ENCODE data around the gene INF2. TPM values are rescaled to one million over a fixed set of nuclear protein-coding genes. Genes with fewer than 3 reads are reported as not detected.

The INF2 gene
- polyA plus RNA-seq, 1 donor (not counting 4 experiments of a cell fraction or from before 2014, with no cell fraction given) = 22.6 TPM

DNA sequence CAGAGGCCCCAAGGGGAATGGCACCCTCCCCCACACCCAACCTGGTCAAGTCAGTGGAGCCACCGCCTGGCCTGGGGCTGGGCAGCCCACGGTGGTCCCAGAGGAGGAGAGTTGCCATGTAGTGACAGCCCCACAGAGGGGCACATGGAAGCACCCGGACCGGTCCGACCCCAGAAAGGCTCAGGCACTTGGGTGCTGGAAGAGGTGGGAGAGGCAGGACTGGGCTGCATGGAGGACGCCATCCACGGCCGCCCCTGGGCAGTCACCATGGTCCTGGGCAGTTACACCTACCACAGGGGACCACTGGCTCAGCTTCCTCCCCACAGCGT, 46.9 kb upstream of the INF2 start:
- H3K36me3 ChIP-seq (ENCODE audit: control insufficient read depth in 2 of 2, extremely low read depth in 1 of 2, insufficient read depth in 2 of 2, low read length in 2 of 2) = no peaks in the 10 kb centered on the region
- H3K9me3 ChIP-seq (ENCODE audit: control insufficient read depth, low read depth, low read length) = no peaks in the 10 kb centered on the region
- no peak for TF ChIP-seq EZH2 (IDR thresholded peaks at IDR 0.05; ENCODE audit: low read length)
- FAIRE-seq = no peak
- DNase-seq (ENCODE audit: low read depth, low spot score) = no peak
- no peaks in the 10 kb centered on the region for H3K79me2 ChIP-seq (ENCODE audit: control insufficient read depth, insufficient read depth, low read length)
- H3K4me2 ChIP-seq (ENCODE audit: control insufficient read depth, extremely low read depth, insufficient read depth, low read depth, low read length) = no peak overlapping the region
- no peak overlapping the region for H3K27ac ChIP-seq (ENCODE audit: control insufficient read depth, insufficient read depth, low read length)
- H3K27me3 ChIP-seq (ENCODE audit: control insufficient read depth, extremely low read depth, insufficient read depth, low read length) = peaks cover 11% of the 10 kb centered on the region
- H4K20me1 ChIP-seq (ENCODE audit: control insufficient read depth, extremely low read depth, insufficient read depth, low read length) = no peaks in the 10 kb centered on the region
- no peak overlapping the region for H2AFZ ChIP-seq (ENCODE audit: control insufficient read depth, low read length)
- dilution Hi-C loops (cut with MboI; ENCODE audit: extremely low pct_ligation_motif_present, low sequenced_read_pairs) = no loop called here
- no peak overlapping the region for H3K4me3 ChIP-seq (ENCODE audit: control insufficient read depth in 2 of 3, extremely low read depth in 1 of 3, insufficient read depth in 2 of 3, low read depth in 1 of 3, low read length in 3 of 3)
- H3K9me1 ChIP-seq (ENCODE audit: control insufficient read depth, extremely low read depth, insufficient read depth, low read length) = no peaks in the 10 kb centered on the region
- no peaks in the 10 kb centered on the region for H3K4me1 ChIP-seq (ENCODE audit: control insufficient read depth, extremely low read depth, insufficient read depth, low read length)
- no peak overlapping the region for H3K9ac ChIP-seq (ENCODE audit: control insufficient read depth, extremely low read depth, insufficient read depth, low read length)

DNA sequence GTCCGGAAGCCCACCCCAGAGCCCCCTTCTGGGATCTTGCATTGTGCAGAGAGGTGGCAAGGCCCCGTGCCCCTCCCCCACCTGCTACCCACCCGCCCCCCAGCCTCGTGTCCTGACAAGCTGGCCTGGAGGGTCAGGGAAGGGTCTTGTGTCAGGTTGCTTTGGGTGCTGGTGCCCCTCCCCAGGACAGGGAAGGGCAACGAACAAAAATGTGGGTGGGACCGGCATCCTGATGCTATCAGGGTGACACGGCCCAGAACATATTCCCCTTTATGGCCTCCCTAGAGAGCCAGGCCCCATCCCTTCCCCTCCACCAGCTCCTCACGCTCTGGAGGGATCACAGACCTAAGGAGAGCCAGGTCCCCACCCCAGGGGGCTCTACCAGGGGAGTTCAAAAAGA, 46.1 kb upstream of the INF2 start:
- no peaks in the 10 kb centered on the region for H4K20me1 ChIP-seq (ENCODE audit: control insufficient read depth, extremely low read depth, insufficient read depth, low read length)
- no peaks in the 10 kb centered on the region for H3K79me2 ChIP-seq (ENCODE audit: control insufficient read depth, insufficient read depth, low read length)
- H2AFZ ChIP-seq (ENCODE audit: control insufficient read depth, low read length) = no peak overlapping the region
- no peaks in the 10 kb centered on the region for H3K9me1 ChIP-seq (ENCODE audit: control insufficient read depth, extremely low read depth, insufficient read depth, low read length)
- FAIRE-seq (no peak), DNase-seq (ENCODE audit: low read depth, low spot score) (no peak)
- H3K9ac ChIP-seq (ENCODE audit: control insufficient read depth, extremely low read depth, insufficient read depth, low read length) = no peak overlapping the region
- peaks cover 8% of the 10 kb centered on the region for H3K27me3 ChIP-seq (ENCODE audit: control insufficient read depth, extremely low read depth, insufficient read depth, low read length)
- dilution Hi-C loops (cut with MboI; ENCODE audit: extremely low pct_ligation_motif_present, low sequenced_read_pairs) = no loop called here
- H3K4me3 ChIP-seq (ENCODE audit: control insufficient read depth in 2 of 3, extremely low read depth in 1 of 3, insufficient read depth in 2 of 3, low read depth in 1 of 3, low read length in 3 of 3) = no peak overlapping the region
- H3K27ac ChIP-seq (ENCODE audit: control insufficient read depth, insufficient read depth, low read length) = no peak overlapping the region
- H3K36me3 ChIP-seq (ENCODE audit: control insufficient read depth in 2 of 2, extremely low read depth in 1 of 2, insufficient read depth in 2 of 2, low read length in 2 of 2) = no peaks in the 10 kb centered on the region
- no peaks in the 10 kb centered on the region for H3K9me3 ChIP-seq (ENCODE audit: control insufficient read depth, low read depth, low read length)
- TF ChIP-seq EZH2 (IDR thresholded peaks at IDR 0.05; ENCODE audit: low read length) = no peak
- TF ChIP-seq, protein P1, sequence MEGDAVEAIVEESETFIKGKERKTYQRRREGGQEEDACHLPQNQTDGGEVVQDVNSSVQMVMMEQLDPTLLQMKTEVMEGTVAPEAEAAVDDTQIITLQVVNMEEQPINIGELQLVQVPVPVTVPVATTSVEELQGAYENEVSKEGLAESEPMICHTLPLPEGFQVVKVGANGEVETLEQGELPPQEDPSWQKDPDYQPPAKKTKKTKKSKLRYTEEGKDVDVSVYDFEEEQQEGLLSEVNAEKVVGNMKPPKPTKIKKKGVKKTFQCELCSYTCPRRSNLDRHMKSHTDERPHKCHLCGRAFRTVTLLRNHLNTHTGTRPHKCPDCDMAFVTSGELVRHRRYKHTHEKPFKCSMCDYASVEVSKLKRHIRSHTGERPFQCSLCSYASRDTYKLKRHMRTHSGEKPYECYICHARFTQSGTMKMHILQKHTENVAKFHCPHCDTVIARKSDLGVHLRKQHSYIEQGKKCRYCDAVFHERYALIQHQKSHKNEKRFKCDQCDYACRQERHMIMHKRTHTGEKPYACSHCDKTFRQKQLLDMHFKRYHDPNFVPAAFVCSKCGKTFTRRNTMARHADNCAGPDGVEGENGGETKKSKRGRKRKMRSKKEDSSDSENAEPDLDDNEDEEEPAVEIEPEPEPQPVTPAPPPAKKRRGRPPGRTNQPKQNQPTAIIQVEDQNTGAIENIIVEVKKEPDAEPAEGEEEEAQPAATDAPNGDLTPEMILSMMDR (optimal IDR thresholded peaks at IDR 0.05 in 1 of 3, IDR thresholded peaks at IDR 0.05 in 1 of 3, conservative IDR thresholded peaks at IDR 0.05 in 1 of 3; ENCODE audit: extremely low read depth in 1 of 3, insufficient read depth in 2 of 3, low read length in 3 of 3) = no peak
- H3K4me2 ChIP-seq (ENCODE audit: control insufficient read depth, extremely low read depth, insufficient read depth, low read depth, low read length) = no peak overlapping the region
- no peaks in the 10 kb centered on the region for H3K4me1 ChIP-seq (ENCODE audit: control insufficient read depth, extremely low read depth, insufficient read depth, low read length)

GRCh38 chr14:104644091-104644635, 45.3 kb upstream of the INF2 start:
- no peaks in the 10 kb centered on the region for H3K9me1 ChIP-seq (ENCODE audit: control insufficient read depth, extremely low read depth, insufficient read depth, low read length)
- H3K4me3 ChIP-seq (ENCODE audit: control insufficient read depth in 2 of 3, extremely low read depth in 1 of 3, insufficient read depth in 2 of 3, low read depth in 1 of 3, low read length in 3 of 3) = no peak overlapping the region
- H3K79me2 ChIP-seq (ENCODE audit: control insufficient read depth, insufficient read depth, low read length) = no peaks in the 10 kb centered on the region
- H3K9me3 ChIP-seq (ENCODE audit: control insufficient read depth, low read depth, low read length) = no peaks in the 10 kb centered on the region
- no peaks in the 10 kb centered on the region for H3K4me1 ChIP-seq (ENCODE audit: control insufficient read depth, extremely low read depth, insufficient read depth, low read length)
- FAIRE-seq = no peak
- TF ChIP-seq, protein P1 (optimal IDR thresholded peaks at IDR 0.05 in 1 of 3, IDR thresholded peaks at IDR 0.05 in 1 of 3, conservative IDR thresholded peaks at IDR 0.05 in 1 of 3; ENCODE audit: extremely low read depth in 1 of 3, insufficient read depth in 2 of 3, low read length in 3 of 3) = no peak
- no peak overlapping the region for H3K4me2 ChIP-seq (ENCODE audit: control insufficient read depth, extremely low read depth, insufficient read depth, low read depth, low read length)
- dilution Hi-C loops (cut with MboI; ENCODE audit: extremely low pct_ligation_motif_present, low sequenced_read_pairs) = no loop called here
- H3K27ac ChIP-seq (ENCODE audit: control insufficient read depth, insufficient read depth, low read length) = no peak overlapping the region
- no peaks in the 10 kb centered on the region for H4K20me1 ChIP-seq (ENCODE audit: control insufficient read depth, extremely low read depth, insufficient read depth, low read length)
- DNase-seq (ENCODE audit: low read depth, low spot score) = no peak
- H3K27me3 ChIP-seq (ENCODE audit: control insufficient read depth, extremely low read depth, insufficient read depth, low read length) = peaks cover under 1% of the 10 kb centered on the region
- no peak overlapping the region for H3K9ac ChIP-seq (ENCODE audit: control insufficient read depth, extremely low read depth, insufficient read depth, low read length)
- H2AFZ ChIP-seq (ENCODE audit: control insufficient read depth, low read length) = no peak overlapping the region
- no peaks in the 10 kb centered on the region for H3K36me3 ChIP-seq (ENCODE audit: control insufficient read depth in 2 of 2, extremely low read depth in 1 of 2, insufficient read depth in 2 of 2, low read length in 2 of 2)

Data from keratinocyte (primary cell).